ENCODE measurements around the gene GMCL2. TPM values are rescaled to one million over a fixed set of nuclear protein-coding genes. Genes with fewer than 3 reads are reported as not detected.

The GMCL2 gene
- total RNA-seq, 2 experiments from 2014 or later = not detected

DNA sequence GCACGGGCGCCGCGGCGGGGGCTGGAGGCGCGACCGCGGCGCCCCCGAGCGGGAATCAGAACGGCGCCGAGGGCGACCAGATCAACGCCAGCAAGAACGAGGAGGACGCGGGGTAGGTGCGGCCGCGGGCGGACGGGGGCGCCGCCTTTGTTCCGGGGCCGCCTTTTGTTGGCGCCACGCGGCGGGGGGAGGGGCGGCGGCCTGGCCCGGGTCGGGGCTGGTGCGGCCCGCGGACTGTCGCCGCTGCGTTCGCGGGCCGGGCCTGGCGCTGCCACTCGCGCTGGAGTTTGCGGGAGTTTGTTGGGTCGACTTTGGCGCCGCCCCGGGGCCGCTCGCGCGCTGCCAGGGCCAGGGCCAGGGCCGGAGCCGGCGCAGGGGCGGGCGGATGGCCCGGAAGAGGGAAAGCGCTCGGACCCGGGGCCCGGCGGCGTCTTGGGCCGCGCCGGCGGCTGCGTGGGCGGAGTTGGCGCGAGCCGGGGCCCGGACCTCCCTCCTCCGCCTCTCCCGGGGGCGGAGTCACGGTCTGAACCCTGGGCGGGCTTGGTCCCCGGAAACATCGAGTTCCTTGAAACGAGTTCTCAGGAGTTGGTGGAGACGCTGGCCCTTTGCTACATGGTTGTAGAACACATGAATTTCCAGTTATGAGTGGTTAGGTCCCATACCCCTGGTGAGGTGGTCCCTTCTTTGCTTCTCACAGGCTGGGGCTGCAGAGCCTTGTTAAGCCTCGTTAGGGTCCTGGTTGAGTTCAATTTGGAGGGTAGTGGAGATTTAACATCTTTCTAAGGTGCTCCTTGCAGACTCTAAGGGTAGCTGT lies 18.0 kb upstream of the GMCL2 start:
- peak overlapping the region; percentile 99 for H3K4me3 ChIP-seq (ENCODE audit: low read depth, low read length, poor library complexity, severe bottlenecking)

DNA sequence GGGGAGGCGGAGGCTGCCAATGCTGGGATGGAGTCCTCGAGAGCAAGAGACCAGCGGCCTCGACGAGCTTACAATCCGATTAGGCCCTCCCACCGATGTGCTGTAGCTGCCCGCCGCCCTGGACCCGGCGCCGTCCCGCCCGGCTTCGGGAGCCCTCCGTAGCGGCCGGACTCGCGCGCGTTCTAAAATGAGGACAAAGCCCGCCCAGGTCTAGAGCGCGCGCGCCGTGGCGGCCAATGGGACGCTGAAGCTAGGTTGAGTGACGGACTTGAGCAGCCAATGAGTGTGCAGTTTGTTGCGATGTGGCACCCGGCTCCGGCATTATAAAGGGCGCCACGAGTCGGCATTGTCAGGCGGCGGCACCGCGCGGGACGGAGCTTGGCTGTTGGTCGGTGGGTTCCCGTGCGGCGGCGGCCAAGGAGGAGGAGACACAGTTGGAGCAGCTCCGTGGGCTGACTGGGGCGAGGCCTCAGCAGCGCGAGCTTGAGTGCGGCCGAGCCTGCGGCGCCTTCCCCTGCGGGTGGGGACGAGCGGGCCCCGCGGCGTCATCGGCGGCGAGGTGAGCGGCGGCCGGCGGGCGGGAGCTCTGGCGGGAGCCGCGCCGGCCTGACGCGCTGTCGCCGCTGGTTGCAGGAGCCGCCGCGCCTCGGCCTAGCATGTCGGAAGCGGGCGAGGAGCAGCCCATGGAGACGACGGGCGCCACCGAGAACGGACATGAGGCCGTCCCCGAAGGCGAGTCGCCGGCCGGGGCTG lies 17.2 kb upstream of the GMCL2 start, which contains the start of gene HNRNPAB:
TSS of gene HNRNPAB (plus strand) at position 352 of the 753 bp plus-strand sequence. CDS start at position 657, 305 bp downstream.
- TSS peak; percentile 53 for BruUV-seq (replicated peaks)

More for the DNA sequence above, 18.0 kb upstream of the GMCL2 start:
- no peak overlapping the region for H2AFZ ChIP-seq (ENCODE audit: low read length)
- H3K4me1 ChIP-seq (ENCODE audit: insufficient read depth, low read length, poor library complexity, severe bottlenecking) = peaks cover 20% of the 10 kb centered on the region
- peaks cover 57% of the 10 kb centered on the region for H3K36me3 ChIP-seq (ENCODE audit: insufficient read depth, low read length)
- H3K9me3 ChIP-seq (ENCODE audit: low read length) = no peaks in the 10 kb centered on the region
- H3K27ac ChIP-seq (ENCODE audit: low read depth, low read length, poor library complexity, severe bottlenecking) = peak overlapping the region; percentile 82
- no TSS peak for BruUV-seq (replicated peaks)
- H3K79me2 ChIP-seq (ENCODE audit: insufficient read depth, low read depth, low read length) = peaks cover 62% of the 10 kb centered on the region
- peaks cover 49% of the 10 kb centered on the region for H4K20me1 ChIP-seq (ENCODE audit: insufficient read depth, low read length)
- TF ChIP-seq EZH2phosphoT487 (IDR thresholded peaks at IDR 0.05; ENCODE audit: borderline replicate concordance, low read depth, low read length) (no peak), CTCF (conservative IDR thresholded peaks at IDR 0.05; ENCODE audit: low read length) (0 out of 2 replicates have a peak, but pooled peaks have one; percentile 21)
- ChIA-PET POLR2A (interaction anchor here (0.6 to 1.7 kb wide), 10 partner anchors 10 to 655 kb away, joined by 3 to 5 read pairs (median 3); partner anchors contain the start of gene ZNF354B), CTCF (ENCODE audit: unreplicated experiment) (no interaction called here)
- peak; percentile 88 for DNase-seq (ENCODE audit: low spot score)
- H3K9me2 ChIP-seq (ENCODE audit: insufficient read depth, low read length) = no peaks in the 10 kb centered on the region
- intact Hi-C loops (cut with micrococcal nuclease; ENCODE audit: unreplicated experiment) = loop anchor here (2.0 kb wide), 1 partner anchor 28 kb away; the partner anchor contains the start of gene PHYKPL
- peak overlapping the region; percentile 99 for H3K4me2 ChIP-seq (ENCODE audit: low read length)

More for the DNA sequence above, 17.2 kb upstream of the GMCL2 start, which contains the start of gene HNRNPAB:
- CTCF ChIA-PET (ENCODE audit: unreplicated experiment) = interaction anchor here (0.6 kb wide), 1 partner anchor 74 kb away, joined by 3 read pairs; no protein-coding TSS in a partner anchor
- intact Hi-C loops (cut with micrococcal nuclease; ENCODE audit: unreplicated experiment) = loop anchor here (2.0 kb wide), 1 partner anchor 28 kb away; the partner anchor contains the start of gene PHYKPL
- H3K9me3 ChIP-seq (ENCODE audit: low read length) = no peaks in the 10 kb centered on the region
- peaks cover 62% of the 10 kb centered on the region for H3K79me2 ChIP-seq (ENCODE audit: insufficient read depth, low read depth, low read length)
- no peaks in the 10 kb centered on the region for H3K9me2 ChIP-seq (ENCODE audit: insufficient read depth, low read length)
- H3K4me1 ChIP-seq (ENCODE audit: insufficient read depth, low read length, poor library complexity, severe bottlenecking) = peaks cover 20% of the 10 kb centered on the region
- H3K4me2 ChIP-seq (ENCODE audit: low read length) = peak within 1 kb of the TSS; percentile 99
- peaks cover 50% of the 10 kb centered on the region for H3K36me3 ChIP-seq (ENCODE audit: insufficient read depth, low read length)
- H3K27ac ChIP-seq (ENCODE audit: low read depth, low read length, poor library complexity, severe bottlenecking) = peak within 1 kb of the TSS; percentile 82
- H3K4me3 ChIP-seq (ENCODE audit: low read depth, low read length, poor library complexity, severe bottlenecking) = peak within 1 kb of the TSS; percentile 99
- DNase-seq (ENCODE audit: low spot score) = peak; percentile 97
- TF ChIP-seq EZH2phosphoT487 (IDR thresholded peaks at IDR 0.05; ENCODE audit: borderline replicate concordance, low read depth, low read length) = no peak
- no peak for TF ChIP-seq CTCF (conservative IDR thresholded peaks at IDR 0.05; ENCODE audit: low read length)
- H2AFZ ChIP-seq (ENCODE audit: low read length) = peak within 1 kb of the TSS; percentile 69; the same call in 1 of the 2 replicates
- peaks cover 41% of the 10 kb centered on the region for H4K20me1 ChIP-seq (ENCODE audit: insufficient read depth, low read length)
- POLR2A ChIA-PET = interaction anchor here (0.6 to 1.7 kb wide), 12 partner anchors 9 to 655 kb away, joined by 3 to 9 read pairs (median 3); partner anchors contain the start of gene ZNF354B

All from OCI-LY7 (cell line).